C4-2B (cell line): ENCODE measurements around the gene STPG2.

ENCODE experiments used
- H3K27ac ChIP-seq: fragments of 450-650 bp; 2 replicates; pipeline ENCODE4 v1.5.1; 2017
- CTCF ChIP-seq: fragments of 450-650 bp; conservative IDR thresholded peaks from 2 replicates; pipeline ENCODE4 v1.5.1; 2017; ENCODE audit warnings: mild to moderate bottlenecking
- ZFX ChIP-seq: fragments of 450-650 bp; IDR thresholded peaks from 2 replicates; pipeline ENCODE4 v1.6.1; 2017

Gene STPG2

GRCh38 chr4:97952763-97953162 is 190.5 kb downstream of the STPG2 start:
- TF ChIP-seq ZFX, result no peak
- no peak for TF ChIP-seq CTCF

GRCh38 chr4:97950836-97951235 is 192.4 kb downstream of the STPG2 start:
- no peak overlapping the region for H3K27ac ChIP-seq

More at GRCh38 chr4:97952763-97953162, 190.5 kb downstream of the STPG2 start:
- no peak overlapping the region for H3K27ac ChIP-seq

GRCh38 chr4:97942951-97943350 is 200.3 kb downstream of the STPG2 start:
- no peak overlapping the region for H3K27ac ChIP-seq
- TF ChIP-seq ZFX, result no peak
- TF ChIP-seq CTCF, result no peak

More at GRCh38 chr4:97950836-97951235, 192.4 kb downstream of the STPG2 start:
- no peak for TF ChIP-seq CTCF
- no peak for TF ChIP-seq ZFX

GRCh38 chr4:97942137-97942536 is 201.1 kb downstream of the STPG2 start:
- H3K27ac ChIP-seq, result no peak overlapping the region
- no peak for TF ChIP-seq ZFX
- TF ChIP-seq CTCF, result no peak

GRCh38 chr4:97938141-97938540 is 205.1 kb downstream of the STPG2 start:
- H3K27ac ChIP-seq, result no peak overlapping the region
- TF ChIP-seq ZFX, result no peak
- no peak for TF ChIP-seq CTCF

- no peak for TF ChIP-seq ZFX
- TF ChIP-seq CTCF, result no peak
- no peak overlapping the region for H3K27ac ChIP-seq
Measured at GRCh38 chr4:97924341-97924958, 218.8 kb downstream of the STPG2 start.

GRCh38 chr4:97923096-97923495 is 220.2 kb downstream of the STPG2 start:
- H3K27ac ChIP-seq, result no peak overlapping the region
- TF ChIP-seq ZFX (no peak), CTCF (no peak)
